DND-41 (cell line): ENCODE measurements around the gene DST.

Source experiments
- CTCF ChIP-seq: IDR thresholded peaks from 2 replicates; pipeline ENCODE4 v1.5.1; 2012; ENCODE audit warnings: borderline replicate concordance, low read length, moderate library complexity, mild to moderate bottlenecking; ENCODE audit not compliant: poor library complexity, severe bottlenecking; ENCODE audit errors: extremely low read depth
- EZH2 ChIP-seq: IDR thresholded peaks from 3 replicates; pipeline ENCODE4 v1.6.1; 2012; ENCODE audit warnings: borderline replicate concordance, low read depth, mild to moderate bottlenecking, moderate library complexity, low read length, inconsistent platforms; ENCODE audit not compliant: severe bottlenecking

- no peak for TF ChIP-seq CTCF
- no peak for TF ChIP-seq EZH2
Measured at GRCh38 chr6:56650191-56650590, 7.5 kb upstream of the DST start.
